GM13977 (cell line): ENCODE data around the gene BMPR1B.

Experiments used
- DNase-seq: peaks from one replicate; pipeline ENCODE4 v3.0.0; 2012; ENCODE audit warnings: low spot score
- in situ Hi-C: fragments of 300-500 bp; cut with MboI; formaldehyde crosslinking; loops from one replicate; pipeline ENCODE4 v1.12.0; 2022; ENCODE audit warnings: low sequenced_read_pairs, low pct_unique_long_range_greater_than_20kb, mixed read lengths, inconsistent platforms; ENCODE audit not compliant: unreplicated experiment
- TF ChIP-seq, protein P1 (sequence below): IDR thresholded peaks from 2 replicates; pipeline ENCODE4 v1.5.1; 2012; ENCODE audit warnings: mild to moderate bottlenecking, control low read depth; ENCODE audit not compliant: insufficient read depth; ENCODE audit errors: extremely low read depth, missing control alignments

The BMPR1B gene

DNA sequence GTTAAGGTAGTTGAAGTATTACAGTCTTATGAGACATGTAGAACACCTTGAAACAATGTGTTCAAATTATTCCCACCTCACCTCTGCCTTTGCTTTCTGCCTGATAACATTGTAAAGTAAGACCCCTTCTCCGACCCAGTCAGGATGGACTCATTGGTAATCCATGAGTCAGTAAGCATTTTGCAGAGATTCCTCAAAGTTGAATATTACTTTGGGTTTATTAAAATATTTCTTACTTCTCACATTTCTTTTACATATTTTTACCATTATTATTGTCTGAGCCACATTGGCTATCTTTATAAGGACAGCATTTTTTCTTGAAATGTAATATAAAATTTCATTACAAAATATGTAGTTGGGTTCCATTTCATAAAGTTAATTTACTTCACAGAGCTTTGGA, 201.6 kb downstream of the BMPR1B start:
- no peak for DNase-seq
- TF ChIP-seq, protein P1, sequence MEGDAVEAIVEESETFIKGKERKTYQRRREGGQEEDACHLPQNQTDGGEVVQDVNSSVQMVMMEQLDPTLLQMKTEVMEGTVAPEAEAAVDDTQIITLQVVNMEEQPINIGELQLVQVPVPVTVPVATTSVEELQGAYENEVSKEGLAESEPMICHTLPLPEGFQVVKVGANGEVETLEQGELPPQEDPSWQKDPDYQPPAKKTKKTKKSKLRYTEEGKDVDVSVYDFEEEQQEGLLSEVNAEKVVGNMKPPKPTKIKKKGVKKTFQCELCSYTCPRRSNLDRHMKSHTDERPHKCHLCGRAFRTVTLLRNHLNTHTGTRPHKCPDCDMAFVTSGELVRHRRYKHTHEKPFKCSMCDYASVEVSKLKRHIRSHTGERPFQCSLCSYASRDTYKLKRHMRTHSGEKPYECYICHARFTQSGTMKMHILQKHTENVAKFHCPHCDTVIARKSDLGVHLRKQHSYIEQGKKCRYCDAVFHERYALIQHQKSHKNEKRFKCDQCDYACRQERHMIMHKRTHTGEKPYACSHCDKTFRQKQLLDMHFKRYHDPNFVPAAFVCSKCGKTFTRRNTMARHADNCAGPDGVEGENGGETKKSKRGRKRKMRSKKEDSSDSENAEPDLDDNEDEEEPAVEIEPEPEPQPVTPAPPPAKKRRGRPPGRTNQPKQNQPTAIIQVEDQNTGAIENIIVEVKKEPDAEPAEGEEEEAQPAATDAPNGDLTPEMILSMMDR = no peak
- in situ Hi-C loops = no loop called here

DNA sequence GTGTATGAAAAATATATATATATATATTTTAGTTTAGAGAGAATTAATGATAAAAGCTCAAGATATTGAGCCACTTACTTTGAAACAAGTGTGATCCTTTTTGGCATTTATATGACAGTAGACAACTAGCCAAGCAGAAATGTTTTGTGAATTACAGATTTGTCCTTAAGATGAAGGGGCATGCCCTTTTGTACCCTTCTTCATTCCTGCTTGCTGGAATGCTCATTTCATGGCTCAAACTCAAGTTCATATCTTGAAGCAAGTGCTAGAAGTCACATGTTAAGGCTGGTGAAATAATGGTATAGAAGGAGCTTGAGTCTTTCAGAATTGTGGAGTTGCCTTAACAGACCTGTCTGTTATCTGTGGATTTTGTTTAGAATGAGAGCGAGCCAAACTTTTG, 203.0 kb downstream of the BMPR1B start:
- in situ Hi-C loops = no loop called here
- no peak for DNase-seq
- TF ChIP-seq, protein P1 = no peak

DNA sequence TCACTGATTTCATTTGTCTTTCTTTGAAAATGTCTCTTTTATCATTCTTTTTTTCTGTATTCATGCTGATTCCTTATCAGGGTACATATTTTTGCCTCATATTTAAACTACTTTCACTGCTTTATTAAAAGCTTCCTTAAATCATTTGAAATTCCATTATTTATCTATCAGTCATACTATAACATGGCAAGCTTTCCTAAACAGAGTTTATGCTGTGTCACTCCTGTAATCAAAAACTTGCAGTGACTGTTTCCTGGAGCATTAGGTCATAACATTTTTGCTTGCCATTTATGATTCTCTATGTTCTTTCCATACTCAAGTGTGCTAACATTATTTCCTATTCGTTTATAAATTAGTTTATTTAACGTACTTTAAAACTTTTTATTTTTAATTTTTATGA, 203.7 kb downstream of the BMPR1B start:
- in situ Hi-C loops = no loop called here
- DNase-seq = no peak

DNA sequence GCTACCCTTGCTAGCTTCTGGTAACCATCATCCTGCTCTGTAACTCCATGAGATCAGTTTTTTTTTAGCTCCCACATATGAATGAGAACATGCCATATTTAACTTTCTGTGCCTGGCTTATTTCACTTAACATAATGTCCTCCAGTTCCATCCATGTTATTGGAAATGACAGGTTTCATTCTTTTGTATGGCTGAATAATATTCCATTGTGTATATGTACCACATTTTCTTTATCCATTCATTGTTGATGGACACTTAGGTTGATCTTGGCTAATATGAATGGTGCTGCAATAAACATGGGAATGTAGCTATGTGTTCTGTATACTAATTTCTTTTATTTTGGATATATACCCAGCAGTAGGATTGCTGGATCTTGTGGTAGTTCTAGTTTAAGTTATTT, 204.7 kb downstream of the BMPR1B start:
- TF ChIP-seq, protein P1 = no peak
- no peak for DNase-seq
- in situ Hi-C loops = no loop called here

More for the DNA sequence above, 203.7 kb downstream of the BMPR1B start:
- TF ChIP-seq, protein P1 = no peak

DNA sequence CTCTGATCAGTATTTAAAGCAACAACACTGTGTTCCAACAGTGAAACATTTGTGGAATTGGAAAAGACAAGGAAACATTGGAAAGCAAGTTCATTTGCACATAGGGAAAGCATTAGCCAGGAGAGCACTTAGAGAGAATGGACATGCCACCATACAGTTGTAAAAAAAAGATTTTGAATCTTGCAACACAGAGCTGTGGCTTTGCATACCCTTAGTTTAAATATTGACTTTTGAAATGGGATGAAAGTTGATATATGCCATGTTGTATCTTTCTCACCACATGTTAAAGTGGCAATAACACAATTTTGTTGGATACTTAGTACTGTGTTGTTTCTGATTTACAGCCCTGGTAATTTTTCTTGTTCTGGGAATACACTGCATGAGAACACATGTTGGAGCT, 208.1 kb downstream of the BMPR1B start:
- DNase-seq = no peak
- in situ Hi-C loops = no loop called here
- TF ChIP-seq, protein P1 = no peak

DNA sequence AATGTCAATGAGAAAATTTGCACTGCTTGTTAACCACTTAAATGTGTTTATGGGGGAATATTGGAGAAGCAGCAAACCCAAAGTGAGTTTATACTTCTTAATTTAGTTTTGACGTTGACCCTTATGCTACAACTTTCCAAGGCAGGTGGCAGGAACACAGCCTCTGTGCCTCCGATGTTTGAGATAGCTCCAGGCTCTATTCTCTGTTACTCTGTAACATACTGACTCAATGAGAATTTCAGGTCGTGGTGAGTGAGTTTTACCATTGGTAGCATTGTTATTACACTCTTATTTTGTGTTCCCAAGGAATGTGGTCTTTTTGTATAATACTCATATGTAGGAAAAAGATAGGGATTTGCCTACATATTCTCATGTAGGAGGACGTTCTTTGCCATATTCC, 210.7 kb downstream of the BMPR1B start:
- TF ChIP-seq, protein P1 = no peak
- in situ Hi-C loops = no loop called here

DNA sequence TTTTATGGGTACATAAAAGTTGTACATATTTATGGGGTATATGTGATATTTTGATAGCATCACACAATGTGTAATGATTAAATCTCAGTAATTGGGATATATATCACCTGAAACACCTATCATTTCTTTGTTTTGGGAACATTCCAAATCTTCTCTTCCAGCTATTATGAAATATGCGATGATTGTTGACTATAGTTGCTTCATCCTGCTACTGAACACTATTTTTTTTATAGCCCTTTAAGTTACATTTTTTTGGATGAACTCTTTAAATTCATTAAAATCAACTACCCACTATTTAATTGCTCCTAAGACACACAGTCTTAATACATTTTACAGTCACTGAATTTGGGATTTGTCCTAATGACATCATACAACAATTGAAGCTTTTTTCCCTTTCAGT, 212.9 kb downstream of the BMPR1B start:
- TF ChIP-seq, protein P1 = no peak
- in situ Hi-C loops = no loop called here
- DNase-seq = no peak

More for the DNA sequence above, 210.7 kb downstream of the BMPR1B start:
- DNase-seq = no peak
